ENCODE results near the gene CFAP300. TPM values are rescaled to one million over a fixed set of nuclear protein-coding genes. Genes with fewer than 3 reads are reported as not detected.

The CFAP300 gene
- total and polyA plus RNA-seq, 4 donors = 11.0 to 21.3 (median 14.3) TPM

DNA sequence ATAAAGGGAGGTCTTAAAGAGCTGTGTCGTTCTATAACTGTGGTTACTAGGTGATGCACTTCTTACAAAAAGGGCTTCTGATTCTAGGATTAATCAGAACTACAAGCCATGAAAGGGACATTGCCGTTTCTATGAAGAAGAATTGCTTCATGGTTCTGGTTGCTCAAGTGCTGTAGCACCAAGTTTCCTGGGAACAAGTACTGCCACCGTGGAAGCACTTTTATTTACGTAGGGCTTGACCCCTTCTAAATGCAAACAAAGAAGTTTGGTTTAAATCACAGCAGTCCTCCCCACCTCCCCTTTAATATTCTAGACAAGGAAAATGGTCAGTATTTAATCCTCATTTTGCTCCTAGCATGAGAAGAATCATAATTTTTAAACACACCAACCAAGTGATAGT, 72.8 kb downstream of the CFAP300 start:
- WGBS, 2 donors = 37 to 40% methylated on average over 4 of the region's 4 CpGs
- TF ChIP-seq, protein P1, sequence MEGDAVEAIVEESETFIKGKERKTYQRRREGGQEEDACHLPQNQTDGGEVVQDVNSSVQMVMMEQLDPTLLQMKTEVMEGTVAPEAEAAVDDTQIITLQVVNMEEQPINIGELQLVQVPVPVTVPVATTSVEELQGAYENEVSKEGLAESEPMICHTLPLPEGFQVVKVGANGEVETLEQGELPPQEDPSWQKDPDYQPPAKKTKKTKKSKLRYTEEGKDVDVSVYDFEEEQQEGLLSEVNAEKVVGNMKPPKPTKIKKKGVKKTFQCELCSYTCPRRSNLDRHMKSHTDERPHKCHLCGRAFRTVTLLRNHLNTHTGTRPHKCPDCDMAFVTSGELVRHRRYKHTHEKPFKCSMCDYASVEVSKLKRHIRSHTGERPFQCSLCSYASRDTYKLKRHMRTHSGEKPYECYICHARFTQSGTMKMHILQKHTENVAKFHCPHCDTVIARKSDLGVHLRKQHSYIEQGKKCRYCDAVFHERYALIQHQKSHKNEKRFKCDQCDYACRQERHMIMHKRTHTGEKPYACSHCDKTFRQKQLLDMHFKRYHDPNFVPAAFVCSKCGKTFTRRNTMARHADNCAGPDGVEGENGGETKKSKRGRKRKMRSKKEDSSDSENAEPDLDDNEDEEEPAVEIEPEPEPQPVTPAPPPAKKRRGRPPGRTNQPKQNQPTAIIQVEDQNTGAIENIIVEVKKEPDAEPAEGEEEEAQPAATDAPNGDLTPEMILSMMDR (IDR thresholded peaks at IDR 0.05; ENCODE audit: control extremely low read depth, extremely low read depth) = no peak
- ATAC-seq (ENCODE audit: insufficient read depth, low FRiP score) (no peak), DNase-seq (peak in 1 of 3 donors; percentile 55)
- Histone ChIP-seq H3K27ac (ENCODE audit: low read depth in 1 of 2, low read length in 1 of 2) (no peak overlapping the region), H3K9me3 (ENCODE audit: control insufficient read depth in 4 of 4, insufficient read depth in 3 of 4, low read length in 3 of 4) (no peaks in the 10 kb centered on the region), H3K4me3 (no peak overlapping the region), H3K36me3 (ENCODE audit: control insufficient read depth in 4 of 4, insufficient read depth in 4 of 4, low read length in 4 of 4) (peaks cover 0 to 38% (median 2%) of the 10 kb centered on the region in 4 donors), H3K9ac (ENCODE audit: insufficient read depth in 1 of 2, low read length in 2 of 2) (peak overlapping the region in 1 of 2 donors; percentile 17), H3K27me3 (ENCODE audit: control insufficient read depth in 3 of 3, insufficient read depth in 3 of 3, low read length in 2 of 3) (no peaks in the 10 kb centered on the region), H3K4me1 (ENCODE audit: control insufficient read depth in 5 of 5, insufficient read depth in 5 of 5, low read length in 5 of 5) (peaks cover 3 to 52% (median 20%) of the 10 kb centered on the region in 5 donors)

DNA sequence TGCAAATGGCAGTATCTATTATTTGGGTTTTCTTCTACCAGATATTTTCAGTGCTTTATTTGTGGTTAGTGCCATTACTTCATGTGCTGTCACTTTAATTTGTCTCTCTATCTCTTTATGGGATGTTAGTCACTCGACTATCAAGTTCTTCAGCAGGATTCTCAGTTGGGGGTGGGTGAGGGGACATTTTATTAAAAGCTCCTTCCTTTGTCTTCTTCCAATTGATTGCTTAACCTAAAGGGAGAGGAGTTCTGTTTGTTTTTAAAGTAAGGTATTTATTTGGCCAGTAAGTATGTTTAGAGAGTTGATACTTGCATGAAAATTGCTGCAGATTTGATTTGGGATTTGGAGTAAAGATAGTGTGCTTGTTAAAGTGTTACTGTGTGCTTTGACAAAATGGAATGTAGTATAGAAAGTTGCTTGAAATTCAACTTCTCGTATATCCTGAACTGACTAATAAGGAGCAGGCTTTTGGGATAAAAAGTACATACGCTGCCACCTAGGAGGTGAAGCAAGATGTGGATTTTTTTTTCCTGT, 73.3 kb downstream of the CFAP300 start:
- no peak overlapping the region for H3K4me3 ChIP-seq
- 56 to 58% methylated on average over 3 of the region's 3 CpGs for WGBS, 2 donors
- DNase-seq (no peak), ATAC-seq (ENCODE audit: insufficient read depth, low FRiP score) (no peak)
- peak overlapping the region in 1 of 2 donors; percentile 38 for H3K27ac ChIP-seq (ENCODE audit: low read depth in 1 of 2, low read length in 1 of 2)
- TF ChIP-seq, protein P1 (IDR thresholded peaks at IDR 0.05; ENCODE audit: control extremely low read depth, extremely low read depth) = no peak
- H3K9me3 ChIP-seq (ENCODE audit: control insufficient read depth in 4 of 4, insufficient read depth in 3 of 4, low read length in 3 of 4) = no peaks in the 10 kb centered on the region
- peaks cover 3 to 47% (median 20%) of the 10 kb centered on the region in 5 donors for H3K4me1 ChIP-seq (ENCODE audit: control insufficient read depth in 5 of 5, insufficient read depth in 5 of 5, low read length in 5 of 5)
- peaks cover 0 to 38% (median 2%) of the 10 kb centered on the region in 4 donors for H3K36me3 ChIP-seq (ENCODE audit: control insufficient read depth in 4 of 4, insufficient read depth in 4 of 4, low read length in 4 of 4)
- H3K9ac ChIP-seq (ENCODE audit: insufficient read depth in 1 of 2, low read length in 2 of 2) = peak overlapping the region in 1 of 2 donors; percentile 17
- no peaks in the 10 kb centered on the region for H3K27me3 ChIP-seq (ENCODE audit: control insufficient read depth in 3 of 3, insufficient read depth in 3 of 3, low read length in 2 of 3)

DNA sequence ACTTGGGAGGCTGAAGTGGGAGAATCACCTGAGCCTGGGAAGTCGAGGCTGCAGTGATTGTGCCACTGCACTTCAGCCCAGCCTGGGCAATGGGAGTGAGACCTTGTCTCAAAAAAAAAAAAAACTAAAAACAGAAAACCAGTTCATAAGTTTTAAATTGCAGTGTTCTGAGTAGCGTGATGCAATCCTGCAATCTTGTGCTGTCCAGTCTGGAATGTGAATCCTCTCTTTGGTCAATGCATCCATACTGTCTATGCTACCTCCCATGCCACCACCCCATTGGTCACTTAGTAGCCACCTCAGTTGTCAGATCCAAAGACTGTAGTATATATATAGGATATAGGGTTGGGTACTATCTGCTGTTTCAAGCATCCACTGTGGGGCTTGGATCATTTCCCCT, 74.1 kb downstream of the CFAP300 start:
- Histone ChIP-seq H3K27me3 (ENCODE audit: control insufficient read depth in 3 of 3, insufficient read depth in 3 of 3, low read length in 2 of 3) (no peaks in the 10 kb centered on the region), H3K27ac (ENCODE audit: low read depth in 1 of 2, low read length in 1 of 2) (no peak overlapping the region), H3K4me3 (no peak overlapping the region), H3K36me3 (ENCODE audit: control insufficient read depth in 4 of 4, insufficient read depth in 4 of 4, low read length in 4 of 4) (peaks cover 0 to 36% (median 4%) of the 10 kb centered on the region in 4 donors), H3K4me1 (ENCODE audit: control insufficient read depth in 5 of 5, insufficient read depth in 5 of 5, low read length in 5 of 5) (peaks cover 3 to 39% (median 16%) of the 10 kb centered on the region in 5 donors), H3K9me3 (ENCODE audit: control insufficient read depth in 4 of 4, insufficient read depth in 3 of 4, low read length in 3 of 4) (no peaks in the 10 kb centered on the region), H3K9ac (ENCODE audit: insufficient read depth in 1 of 2, low read length in 2 of 2) (no peak overlapping the region)
- ATAC-seq (ENCODE audit: insufficient read depth, low FRiP score) (no peak), DNase-seq (no peak)
- TF ChIP-seq, protein P1 (IDR thresholded peaks at IDR 0.05; ENCODE audit: control extremely low read depth, extremely low read depth) = no peak
- WGBS, 2 donors = 82 to 91% methylated on average over 2 of the region's 2 CpGs

Small RNA genes lying within 50 kb of the gene (small RNA-seq; reads per million reads assigned to genes)
- gene RNA5SP535 (ENCODE audit: low replicate concordance) = not detected

Other genes with a start within 250 kb of the CFAP300 start
- gene CEP126, start 132.4 kb upstream of the CFAP300 start, total RNA-seq = 10 to 100 TPM in 1 of 2 donors, 1 to 10 TPM in 1; 8.5 to 12.5 TPM
- 1 to 10 TPM; 1.7 to 6.5 TPM for gene CEP126, start 132.4 kb upstream of the CFAP300 start, polyA plus RNA-seq
- under 1 TPM in 1 of 2 donors, not detected in 1; 0.40 TPM for gene ANGPTL5, start 130.9 kb upstream of the CFAP300 start, total RNA-seq
- gene ANGPTL5, start 130.9 kb upstream of the CFAP300 start, polyA plus RNA-seq = under 1 TPM; 0.08 to 0.11 TPM
- gene YAP1, start 63.0 kb downstream of the CFAP300 start, total RNA-seq = 100 to 1,000 TPM; 120 to 257 TPM
- gene YAP1, start 63.0 kb downstream of the CFAP300 start, polyA plus RNA-seq = 10 to 100 TPM; 29.5 to 41.2 TPM

All from lung (tissue), 13 donors.